ENCODE data around the gene CTPS1.

DNA sequence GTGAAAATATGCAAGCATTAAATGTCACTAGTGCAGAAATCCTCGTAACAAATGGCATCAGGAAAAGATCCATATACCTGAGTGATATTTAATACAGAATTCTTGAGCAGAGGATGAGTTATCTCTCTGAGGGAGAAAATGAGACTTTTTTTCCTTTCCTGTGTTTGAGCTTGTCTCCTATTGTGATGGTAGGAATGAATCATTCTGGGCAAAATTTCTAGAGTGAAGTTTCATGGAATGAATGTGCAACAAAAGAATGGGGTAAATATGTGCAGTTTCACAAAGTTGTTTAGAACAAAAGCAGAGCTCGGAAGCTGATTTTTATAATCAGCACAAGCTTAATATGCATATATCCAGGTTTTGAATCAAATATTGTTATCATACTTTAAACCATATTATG is 4.6 kb downstream of the CTPS1 start:
- TF ChIP-seq, protein P1, sequence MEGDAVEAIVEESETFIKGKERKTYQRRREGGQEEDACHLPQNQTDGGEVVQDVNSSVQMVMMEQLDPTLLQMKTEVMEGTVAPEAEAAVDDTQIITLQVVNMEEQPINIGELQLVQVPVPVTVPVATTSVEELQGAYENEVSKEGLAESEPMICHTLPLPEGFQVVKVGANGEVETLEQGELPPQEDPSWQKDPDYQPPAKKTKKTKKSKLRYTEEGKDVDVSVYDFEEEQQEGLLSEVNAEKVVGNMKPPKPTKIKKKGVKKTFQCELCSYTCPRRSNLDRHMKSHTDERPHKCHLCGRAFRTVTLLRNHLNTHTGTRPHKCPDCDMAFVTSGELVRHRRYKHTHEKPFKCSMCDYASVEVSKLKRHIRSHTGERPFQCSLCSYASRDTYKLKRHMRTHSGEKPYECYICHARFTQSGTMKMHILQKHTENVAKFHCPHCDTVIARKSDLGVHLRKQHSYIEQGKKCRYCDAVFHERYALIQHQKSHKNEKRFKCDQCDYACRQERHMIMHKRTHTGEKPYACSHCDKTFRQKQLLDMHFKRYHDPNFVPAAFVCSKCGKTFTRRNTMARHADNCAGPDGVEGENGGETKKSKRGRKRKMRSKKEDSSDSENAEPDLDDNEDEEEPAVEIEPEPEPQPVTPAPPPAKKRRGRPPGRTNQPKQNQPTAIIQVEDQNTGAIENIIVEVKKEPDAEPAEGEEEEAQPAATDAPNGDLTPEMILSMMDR (IDR thresholded peaks at IDR 0.05; ENCODE audit: insufficient read depth, low read length) = no peak
- TF ChIP-seq GABPA (IDR thresholded peaks at IDR 0.05; ENCODE audit: low read depth) (no peak), POLR2AphosphoS5 (IDR thresholded peaks at IDR 0.05; ENCODE audit: low read depth) (no peak), SPI1 (IDR thresholded peaks at IDR 0.05; ENCODE audit: borderline replicate concordance, low read depth) (no peak)

Data from HL-60 (cell line).